CD14-positive monocyte (primary cell): ENCODE results near the gene SMIM35. TPM values are rescaled to one million over a fixed set of nuclear protein-coding genes. Genes with fewer than 3 reads are reported as not detected.

Experiments
- DNase-seq, 3 donors: peaks; one replicate each; pipeline ENCODE4 v3.0.0-alpha.2; 2011 to 2022
- H2AFZ ChIP-seq: 2 replicates; pipeline ENCODE4 v1.6.0; 2012; ENCODE audit warnings: mild to moderate bottlenecking, low read depth, low read length, inconsistent platforms; ENCODE audit not compliant: insufficient read depth, poor library complexity, severe bottlenecking
- H3K27ac ChIP-seq, 2 donors: 1 replicate in 1 of 2; 2 replicates in 1 of 2; pipeline ENCODE4 v1.5.1; 2012 to 2013; ENCODE audit warnings: low read length in 2 of 2, control low read depth in 1 of 2, inconsistent platforms in 1 of 2, low read depth in 1 of 2, mild to moderate bottlenecking in 1 of 2
- H3K27me3 ChIP-seq, 2 donors: one replicate each; pipeline versions ENCODE4 v1.6.0 to v1.6.1; 2011 to 2013; ENCODE audit warnings: low read length in 2 of 2; ENCODE audit not compliant: control insufficient read depth in 2 of 2, insufficient read depth in 2 of 2
- H3K36me3 ChIP-seq, 2 donors: replicated peaks in 1 of 2; 1 replicate in 1 of 2; 2 replicates in 1 of 2; pipeline versions ENCODE4 v1.5.1 to v1.6.1; 2012 to 2013; ENCODE audit warnings: low read length in 2 of 2, control low read depth in 1 of 2, inconsistent platforms in 1 of 2, mild to moderate bottlenecking in 1 of 2; ENCODE audit not compliant: insufficient read depth in 2 of 2, control insufficient read depth in 1 of 2
- H3K4me1 ChIP-seq, 2 donors: 1 replicate in 1 of 2; 2 replicates in 1 of 2; pipeline versions ENCODE4 v1.5.1 to v1.6.1; 2012 to 2013; ENCODE audit warnings: low read length in 2 of 2, control low read depth in 1 of 2, inconsistent platforms in 1 of 2, mild to moderate bottlenecking in 1 of 2, moderate library complexity in 1 of 2; ENCODE audit not compliant: insufficient read depth in 2 of 2, control insufficient read depth in 1 of 2
- H3K4me2 ChIP-seq: replicated peaks from 2 replicates; pipeline ENCODE3; 2012; ENCODE audit warnings: low read length, moderate library complexity, mild to moderate bottlenecking; ENCODE audit not compliant: poor library complexity, severe bottlenecking; ENCODE audit errors: extremely low read depth
- H3K4me3 ChIP-seq, 3 experiments: fragments of 200-600 bp in 1 of 3; sonication (generic) in 1 of 3; replicated peaks in 1 of 3; 1 replicate in 2 of 3; 2 replicates in 1 of 3; pipeline ENCODE4 v1.5.1; 2011 to 2013; ENCODE audit warnings: low read length in 3 of 3, mild to moderate bottlenecking in 3 of 3, control low read depth in 2 of 3, low read depth in 2 of 3, inconsistent platforms in 1 of 3, moderate library complexity in 1 of 3
- H3K79me2 ChIP-seq: 2 replicates; pipeline ENCODE4 v1.6.0; 2012; ENCODE audit warnings: mild to moderate bottlenecking, control low read depth, inconsistent platforms, low read length, moderate library complexity; ENCODE audit not compliant: insufficient read depth
- H3K9ac ChIP-seq: 2 replicates; pipeline ENCODE4 v1.6.0; 2017; ENCODE audit warnings: low read length, mild to moderate bottlenecking; ENCODE audit not compliant: insufficient read depth, poor library complexity, severe bottlenecking
- H3K9me3 ChIP-seq, 2 donors: replicated peaks in 1 of 2; 1 replicate in 1 of 2; 2 replicates in 1 of 2; pipeline versions ENCODE4 v1.5.1 to v1.6.1; 2012 to 2013; ENCODE audit warnings: low read length in 2 of 2, control low read depth in 1 of 2; ENCODE audit not compliant: control insufficient read depth in 1 of 2, insufficient read depth in 1 of 2
- H4K20me1 ChIP-seq: 2 replicates; pipeline ENCODE4 v1.6.0; 2012; ENCODE audit warnings: mild to moderate bottlenecking, low read length, control low read depth, moderate library complexity; ENCODE audit not compliant: insufficient read depth
- H3K27ac Mint-ChIP-seq, 7 donors: one replicate each; pipeline ENCODE4 v1.8.0; 2020; ENCODE audit warnings: mild to moderate bottlenecking in 7 of 7, mixed read lengths in 7 of 7, moderate library complexity in 6 of 7, inconsistent platforms in 2 of 7
- H3K27me3 Mint-ChIP-seq, 3 donors: one replicate each; pipeline ENCODE4 v1.8.0; 2021 to 2022; ENCODE audit warnings: low read depth in 3 of 3, mild to moderate bottlenecking in 3 of 3, mixed read lengths in 3 of 3, moderate library complexity in 3 of 3, inconsistent platforms in 1 of 3
- H3K36me3 Mint-ChIP-seq, 2 donors: one replicate each; pipeline ENCODE4 v1.8.0; 2020; ENCODE audit warnings: mixed read lengths in 2 of 2, inconsistent platforms in 1 of 2, mild to moderate bottlenecking in 1 of 2
- H3K4me1 Mint-ChIP-seq: one replicate; pipeline ENCODE4 v1.8.0; 2020; ENCODE audit warnings: mild to moderate bottlenecking, mixed read lengths
- H3K4me3 Mint-ChIP-seq, 2 donors: one replicate each; pipeline ENCODE4 v1.8.0; 2020; ENCODE audit warnings: mild to moderate bottlenecking in 2 of 2, mixed read lengths in 2 of 2, moderate library complexity in 1 of 2
- H3K9me3 Mint-ChIP-seq, 7 donors: one replicate each; pipeline ENCODE4 v1.8.0; 2020 to 2022; ENCODE audit warnings: mixed read lengths in 7 of 7, mild to moderate bottlenecking in 6 of 7, moderate library complexity in 6 of 7, inconsistent platforms in 2 of 7
- whole genome bisulfite sequencing: methylation state at CpG from one replicate; pipeline ENCODE4 v1.1.5; 2013; ENCODE audit warnings: missing lambda C conversion rate; ENCODE audit not compliant: insufficient coverage; 5-methylcytosine and 5-hydroxymethylcytosine counted together
- intact Hi-C, 2 donors: fragments of 100-400 bp; cut with micrococcal nuclease; formaldehyde crosslinking; loops; one replicate each; pipeline versions ENCODE4 v1.15.0 to v1.15.1; 2023
- polyA plus RNA-seq, 3 donors: library from polyadenylated mRNA; depleted of rRNA in 1 of 3; unstranded in 2 of 3; stranded (reverse) in 1 of 3; fragments of 300-500 nt in 2 of 3; fragments of >200 nt in 1 of 3; fragmentation: Illumina TruSeq in 2 of 3; gene quantifications; 1 replicate in 2 of 3; 2 replicates in 1 of 3; pipeline ENCODE4 v1.2.3, GENCODE V29; 2012 to 2021
- TF ChIP-seq, protein P1 (sequence below): fragments of 200-600 bp; IDR thresholded peaks from one replicate; pipeline ENCODE4 v1.8.0; 2022; ENCODE audit warnings: antibody characterized with exemption, mild to moderate bottlenecking

The SMIM35 gene
- polyA plus RNA-seq, 3 donors, result 0.05 to 0.29 (median 0.11) TPM

- peak overlapping the region; percentile 27 for H3K4me2 ChIP-seq
- TF ChIP-seq, protein P1, sequence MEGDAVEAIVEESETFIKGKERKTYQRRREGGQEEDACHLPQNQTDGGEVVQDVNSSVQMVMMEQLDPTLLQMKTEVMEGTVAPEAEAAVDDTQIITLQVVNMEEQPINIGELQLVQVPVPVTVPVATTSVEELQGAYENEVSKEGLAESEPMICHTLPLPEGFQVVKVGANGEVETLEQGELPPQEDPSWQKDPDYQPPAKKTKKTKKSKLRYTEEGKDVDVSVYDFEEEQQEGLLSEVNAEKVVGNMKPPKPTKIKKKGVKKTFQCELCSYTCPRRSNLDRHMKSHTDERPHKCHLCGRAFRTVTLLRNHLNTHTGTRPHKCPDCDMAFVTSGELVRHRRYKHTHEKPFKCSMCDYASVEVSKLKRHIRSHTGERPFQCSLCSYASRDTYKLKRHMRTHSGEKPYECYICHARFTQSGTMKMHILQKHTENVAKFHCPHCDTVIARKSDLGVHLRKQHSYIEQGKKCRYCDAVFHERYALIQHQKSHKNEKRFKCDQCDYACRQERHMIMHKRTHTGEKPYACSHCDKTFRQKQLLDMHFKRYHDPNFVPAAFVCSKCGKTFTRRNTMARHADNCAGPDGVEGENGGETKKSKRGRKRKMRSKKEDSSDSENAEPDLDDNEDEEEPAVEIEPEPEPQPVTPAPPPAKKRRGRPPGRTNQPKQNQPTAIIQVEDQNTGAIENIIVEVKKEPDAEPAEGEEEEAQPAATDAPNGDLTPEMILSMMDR, result no peak
- peak overlapping the region in 5 of 7 donors; percentile 47 to 85 (median 62) for H3K27ac Mint-ChIP-seq
- H3K27me3 Mint-ChIP-seq, result peaks cover 0 to 2% (median 2%) of the 10 kb centered on the region in 3 donors
- H3K36me3 ChIP-seq, result no peaks in the 10 kb centered on the region
- H3K4me3 Mint-ChIP-seq, result peak overlapping the region in 1 of 2 donors; percentile 48
- 0% methylated on average over 2 of the region's 4 CpGs for whole genome bisulfite sequencing
- H3K9me3 ChIP-seq, result peaks cover 15 to 20% of the 10 kb centered on the region in 2 donors
- peaks cover 9 to 15% of the 10 kb centered on the region in 2 donors for H3K36me3 Mint-ChIP-seq
- H3K4me1 Mint-ChIP-seq, result peaks cover 56% of the 10 kb centered on the region
- H3K79me2 ChIP-seq, result no peaks in the 10 kb centered on the region
- no peak overlapping the region for H3K9ac ChIP-seq
- peak overlapping the region; percentile 64 for H2AFZ ChIP-seq
- peaks cover 13 to 22% (median 20%) of the 10 kb centered on the region in 7 donors for H3K9me3 Mint-ChIP-seq
- peaks cover 51 to 58% of the 10 kb centered on the region in 2 donors for H3K4me1 ChIP-seq
- intact Hi-C loops, result loop anchor here in 1 of 2 donors (10.0 kb wide), 1 partner anchor 69 kb away; the partner anchor contains the start of gene SMIM35
- H4K20me1 ChIP-seq, result no peaks in the 10 kb centered on the region
- no peak overlapping the region for H3K4me3 ChIP-seq
- peak overlapping the region in 1 of 2 donors; percentile 15 for H3K27ac ChIP-seq
- DNase-seq, result no peak
- no peaks in the 10 kb centered on the region for H3K27me3 ChIP-seq
Observed at GRCh38 chr11:118016104-118016503, 70.7 kb downstream of the SMIM35 start.

GRCh38 chr11:118015385-118015841 lies 71.3 kb downstream of the SMIM35 start:
- peaks cover 9 to 15% of the 10 kb centered on the region in 2 donors for H3K36me3 Mint-ChIP-seq
- H3K36me3 ChIP-seq, result no peaks in the 10 kb centered on the region
- peak overlapping the region in 3 of 7 donors; percentile 7 to 75 (median 15) for H3K27ac Mint-ChIP-seq
- TF ChIP-seq, protein P1, result no peak
- H3K27ac ChIP-seq, result no peak overlapping the region
- no peak overlapping the region for H3K4me3 Mint-ChIP-seq
- H3K4me3 ChIP-seq, result no peak overlapping the region
- WGBS, result 10% methylated on average over 6 of the region's 11 CpGs
- peaks cover 15 to 20% of the 10 kb centered on the region in 2 donors for H3K9me3 ChIP-seq
- DNase-seq, result no peak
- intact Hi-C loops, result loop anchor here in 1 of 2 donors (10.0 kb wide), 1 partner anchor 69 kb away; the partner anchor contains the start of gene SMIM35
- peaks cover 0 to 2% (median 2%) of the 10 kb centered on the region in 3 donors for H3K27me3 Mint-ChIP-seq
- no peak overlapping the region for H3K4me2 ChIP-seq
- no peak overlapping the region for H2AFZ ChIP-seq
- no peaks in the 10 kb centered on the region for H4K20me1 ChIP-seq
- H3K9ac ChIP-seq, result no peak overlapping the region
- peaks cover 11 to 21% (median 20%) of the 10 kb centered on the region in 7 donors for H3K9me3 Mint-ChIP-seq
- H3K4me1 ChIP-seq, result peaks cover 58 to 65% of the 10 kb centered on the region in 2 donors
- peaks cover 63% of the 10 kb centered on the region for H3K4me1 Mint-ChIP-seq
- H3K79me2 ChIP-seq, result no peaks in the 10 kb centered on the region
- H3K27me3 ChIP-seq, result no peaks in the 10 kb centered on the region
